ENCODE data around the gene ZBTB1. TPM values are rescaled to one million over a fixed set of nuclear protein-coding genes. Genes with fewer than 3 reads are reported as not detected.

The ZBTB1 gene
- total RNA-seq, 3 donors from 2014 or later, result 53.0 to 69.1 (median 66.9) TPM

DNA sequence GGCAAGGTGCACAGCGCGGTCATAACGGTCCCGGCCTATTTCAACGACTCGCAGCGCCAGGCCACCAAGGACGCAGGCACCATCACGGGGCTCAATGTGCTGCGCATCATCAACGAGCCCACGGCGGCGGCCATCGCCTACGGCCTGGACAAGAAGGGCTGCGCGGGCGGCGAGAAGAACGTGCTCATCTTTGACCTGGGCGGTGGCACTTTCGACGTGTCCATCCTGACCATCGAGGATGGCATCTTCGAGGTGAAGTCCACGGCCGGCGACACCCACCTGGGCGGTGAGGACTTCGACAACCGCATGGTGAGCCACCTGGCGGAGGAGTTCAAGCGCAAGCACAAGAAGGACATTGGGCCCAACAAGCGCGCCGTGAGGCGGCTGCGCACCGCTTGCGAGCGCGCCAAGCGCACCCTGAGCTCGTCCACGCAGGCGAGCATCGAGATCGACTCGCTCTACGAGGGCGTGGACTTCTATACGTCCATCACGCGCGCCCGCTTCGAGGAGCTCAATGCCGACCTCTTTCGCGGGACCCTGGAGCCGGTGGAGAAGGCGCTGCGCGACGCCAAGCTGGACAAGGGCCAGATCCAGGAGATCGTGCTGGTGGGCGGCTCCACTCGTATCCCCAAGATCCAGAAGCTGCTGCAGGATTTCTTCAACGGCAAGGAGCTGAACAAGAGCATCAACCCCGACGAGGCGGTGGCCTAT lies 36.8 kb downstream of the ZBTB1 start:
- TF ChIP-seq, protein P1, sequence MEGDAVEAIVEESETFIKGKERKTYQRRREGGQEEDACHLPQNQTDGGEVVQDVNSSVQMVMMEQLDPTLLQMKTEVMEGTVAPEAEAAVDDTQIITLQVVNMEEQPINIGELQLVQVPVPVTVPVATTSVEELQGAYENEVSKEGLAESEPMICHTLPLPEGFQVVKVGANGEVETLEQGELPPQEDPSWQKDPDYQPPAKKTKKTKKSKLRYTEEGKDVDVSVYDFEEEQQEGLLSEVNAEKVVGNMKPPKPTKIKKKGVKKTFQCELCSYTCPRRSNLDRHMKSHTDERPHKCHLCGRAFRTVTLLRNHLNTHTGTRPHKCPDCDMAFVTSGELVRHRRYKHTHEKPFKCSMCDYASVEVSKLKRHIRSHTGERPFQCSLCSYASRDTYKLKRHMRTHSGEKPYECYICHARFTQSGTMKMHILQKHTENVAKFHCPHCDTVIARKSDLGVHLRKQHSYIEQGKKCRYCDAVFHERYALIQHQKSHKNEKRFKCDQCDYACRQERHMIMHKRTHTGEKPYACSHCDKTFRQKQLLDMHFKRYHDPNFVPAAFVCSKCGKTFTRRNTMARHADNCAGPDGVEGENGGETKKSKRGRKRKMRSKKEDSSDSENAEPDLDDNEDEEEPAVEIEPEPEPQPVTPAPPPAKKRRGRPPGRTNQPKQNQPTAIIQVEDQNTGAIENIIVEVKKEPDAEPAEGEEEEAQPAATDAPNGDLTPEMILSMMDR (IDR thresholded peaks at IDR 0.05), result no peak
- TF ChIP-seq POLR2AphosphoS5 (IDR thresholded peaks at IDR 0.05) (no peak), POLR2A (IDR thresholded peaks at IDR 0.05) (no peak)
- intact Hi-C loops (cut with DNase I; ENCODE audit: low total_unique reads), result no loop called here
- no peaks in the 10 kb centered on the region for H3K27me3 ChIP-seq
- H3K9me3 ChIP-seq, result peaks cover 0 to 7% of the 10 kb centered on the region in 2 donors
- no peaks in the 10 kb centered on the region for H3K4me1 ChIP-seq
- peak overlapping the region; percentile 51 to 76 (median 71) for H3K4me3 ChIP-seq
- no peak for DNase-seq (ENCODE audit: low spot score in 2 of 2)
- no peak overlapping the region for H3K27ac ChIP-seq
- no peaks in the 10 kb centered on the region for H3K36me3 ChIP-seq

DNA sequence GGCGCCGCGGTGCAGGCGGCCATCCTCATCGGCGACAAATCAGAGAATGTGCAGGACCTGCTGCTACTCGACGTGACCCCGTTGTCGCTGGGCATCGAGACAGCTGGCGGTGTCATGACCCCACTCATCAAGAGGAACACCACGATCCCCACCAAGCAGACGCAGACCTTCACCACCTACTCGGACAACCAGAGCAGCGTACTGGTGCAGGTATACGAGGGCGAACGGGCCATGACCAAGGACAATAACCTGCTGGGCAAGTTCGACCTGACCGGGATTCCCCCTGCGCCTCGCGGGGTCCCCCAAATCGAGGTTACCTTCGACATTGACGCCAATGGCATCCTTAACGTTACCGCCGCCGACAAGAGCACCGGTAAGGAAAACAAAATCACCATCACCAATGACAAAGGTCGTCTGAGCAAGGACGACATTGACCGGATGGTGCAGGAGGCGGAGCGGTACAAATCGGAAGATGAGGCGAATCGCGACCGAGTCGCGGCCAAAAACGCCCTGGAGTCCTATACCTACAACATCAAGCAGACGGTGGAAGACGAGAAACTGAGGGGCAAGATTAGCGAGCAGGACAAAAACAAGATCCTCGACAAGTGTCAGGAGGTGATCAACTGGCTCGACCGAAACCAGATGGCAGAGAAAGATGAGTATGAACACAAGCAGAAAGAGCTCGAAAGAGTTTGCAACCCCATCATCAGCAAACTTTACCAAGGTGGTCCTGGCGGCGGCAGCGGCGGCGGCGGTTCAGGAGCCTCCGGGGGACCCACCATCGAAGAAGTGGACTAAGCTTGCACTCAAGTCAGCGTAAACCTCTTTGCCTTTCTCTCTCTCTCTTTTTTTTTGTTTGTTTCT lies 37.6 kb downstream of the ZBTB1 start:
- Histone ChIP-seq H3K36me3 (no peaks in the 10 kb centered on the region), H3K4me3 (peak overlapping the region; percentile 51 to 76 (median 71)), H3K4me1 (no peaks in the 10 kb centered on the region), H3K27me3 (no peaks in the 10 kb centered on the region), H3K9me3 (peaks cover 0 to 7% of the 10 kb centered on the region in 2 donors), H3K27ac (no peak overlapping the region)
- DNase-seq (ENCODE audit: low spot score in 2 of 2), result no peak
- TF ChIP-seq, protein P1 (IDR thresholded peaks at IDR 0.05), result no peak
- no peak for TF ChIP-seq POLR2AphosphoS5 (IDR thresholded peaks at IDR 0.05)
- TF ChIP-seq POLR2A (IDR thresholded peaks at IDR 0.05), result no peak
- intact Hi-C loops (cut with DNase I; ENCODE audit: low total_unique reads), result no loop called here

DNA sequence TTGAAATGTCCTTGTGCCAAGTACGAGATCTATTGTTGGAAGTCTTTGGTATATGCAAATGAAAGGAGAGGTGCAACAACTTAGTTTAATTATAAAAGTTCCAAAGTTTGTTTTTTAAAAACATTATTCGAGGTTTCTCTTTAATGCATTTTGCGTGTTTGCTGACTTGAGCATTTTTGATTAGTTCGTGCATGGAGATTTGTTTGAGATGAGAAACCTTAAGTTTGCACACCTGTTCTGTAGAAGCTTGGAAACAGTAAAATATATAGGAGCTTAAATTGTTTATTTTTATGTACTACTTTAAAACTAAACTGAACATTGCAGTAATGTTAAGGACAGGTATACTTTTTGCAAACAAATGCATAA lies 38.2 kb downstream of the ZBTB1 start:
- no peak for DNase-seq (ENCODE audit: low spot score in 2 of 2)
- peak overlapping the region; percentile 51 to 76 (median 71) for H3K4me3 ChIP-seq
- intact Hi-C loops (cut with DNase I; ENCODE audit: low total_unique reads), result no loop called here
- no peaks in the 10 kb centered on the region for H3K4me1 ChIP-seq
- H3K27ac ChIP-seq, result no peak overlapping the region
- no peaks in the 10 kb centered on the region for H3K36me3 ChIP-seq
- peaks cover 0 to 7% of the 10 kb centered on the region in 2 donors for H3K9me3 ChIP-seq
- TF ChIP-seq POLR2AphosphoS5 (IDR thresholded peaks at IDR 0.05) (no peak), POLR2A (IDR thresholded peaks at IDR 0.05) (no peak)
- TF ChIP-seq, protein P1 (IDR thresholded peaks at IDR 0.05), result no peak
- H3K27me3 ChIP-seq, result no peaks in the 10 kb centered on the region

DNA sequence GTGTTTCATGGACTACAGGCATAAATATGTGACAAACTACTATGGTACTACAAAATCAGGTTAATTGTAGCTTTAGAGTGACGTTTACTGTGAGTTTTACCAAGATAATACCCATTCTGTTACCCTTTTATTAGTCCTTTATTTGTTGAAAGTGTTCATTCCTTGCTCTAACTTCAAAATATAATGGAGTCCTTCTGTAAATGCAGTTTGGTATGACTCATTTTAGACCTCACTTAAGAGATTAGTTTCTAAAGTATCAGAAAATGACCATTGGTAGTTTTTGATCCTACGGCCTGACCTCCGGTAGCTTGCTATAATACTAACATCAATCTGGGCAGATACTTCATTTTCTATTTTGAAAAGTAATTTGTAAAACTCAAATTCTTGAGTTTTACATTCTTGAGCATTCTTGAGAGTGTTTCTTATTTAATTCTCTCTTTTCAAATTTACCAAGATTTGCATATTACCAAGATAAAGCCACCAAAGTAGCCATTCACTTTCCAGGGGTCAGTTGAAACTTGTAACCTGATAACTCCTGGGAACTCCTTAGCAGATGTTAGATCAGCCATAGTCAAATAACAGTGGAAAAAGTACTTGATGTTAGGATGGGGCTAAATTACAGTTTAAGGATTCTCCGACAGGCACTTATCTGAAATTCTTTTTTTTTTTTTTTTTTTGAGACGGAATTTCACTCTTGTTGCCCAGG lies 40.2 kb downstream of the ZBTB1 start:
- no peak for DNase-seq (ENCODE audit: low spot score in 2 of 2)
- Histone ChIP-seq H3K36me3 (no peaks in the 10 kb centered on the region), H3K4me1 (no peaks in the 10 kb centered on the region), H3K27ac (no peak overlapping the region), H3K27me3 (peaks cover 1 to 3% of the 10 kb centered on the region in 2 donors), H3K4me3 (no peak overlapping the region), H3K9me3 (peaks cover 0 to 7% of the 10 kb centered on the region in 2 donors)
- TF ChIP-seq POLR2A (IDR thresholded peaks at IDR 0.05) (no peak), POLR2AphosphoS5 (IDR thresholded peaks at IDR 0.05) (no peak)
- intact Hi-C loops (cut with DNase I; ENCODE audit: low total_unique reads), result no loop called here

DNA sequence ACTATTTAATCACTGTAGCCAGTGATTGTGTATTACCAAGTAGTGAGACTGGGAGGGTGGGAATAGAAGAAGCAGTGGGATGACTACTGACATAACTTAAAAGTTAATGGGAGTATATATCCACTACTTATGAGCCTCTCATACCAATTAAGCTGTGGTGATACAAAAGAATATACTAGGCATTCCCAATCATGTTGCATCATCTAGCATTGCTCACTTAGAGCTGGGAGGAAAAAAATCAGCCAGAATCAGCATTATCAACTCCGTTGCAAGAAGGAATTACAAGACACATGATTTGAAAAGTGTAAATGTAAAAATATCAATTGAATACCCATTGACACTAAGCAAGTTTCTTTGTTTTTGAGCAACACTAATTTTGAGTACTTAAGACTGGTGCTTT lies 44.4 kb downstream of the ZBTB1 start:
- Histone ChIP-seq H3K27ac (no peak overlapping the region), H3K9me3 (no peaks in the 10 kb centered on the region), H3K4me1 (no peaks in the 10 kb centered on the region), H3K4me3 (no peak overlapping the region), H3K27me3 (peaks cover 3 to 6% of the 10 kb centered on the region in 2 donors), H3K36me3 (no peaks in the 10 kb centered on the region)
- no peak for DNase-seq (ENCODE audit: low spot score in 2 of 2)
- intact Hi-C loops (cut with DNase I; ENCODE audit: low total_unique reads), result no loop called here
- TF ChIP-seq POLR2AphosphoS5 (IDR thresholded peaks at IDR 0.05) (no peak), POLR2A (IDR thresholded peaks at IDR 0.05) (no peak)
- TF ChIP-seq, protein P1 (IDR thresholded peaks at IDR 0.05), result no peak

Measured in breast epithelium (tissue), 4 donors.